Stimulated activated CD8-positive, alpha-beta memory T cell treated with anti-CD3 and anti-CD28 coated beads, Interleukin-7, amount 100 ng/mL, for 48 hours (primary cell): ENCODE data around the gene FOXL3.

ENCODE experiments used
- DNase-seq, 2 donors: peaks; one replicate each; pipeline ENCODE4 v3.0.0-alpha.2; 2020; ENCODE audit warnings: low read depth in 1 of 2; ENCODE audit errors: extremely low read depth in 1 of 2

FOXL3 gene

DNA sequence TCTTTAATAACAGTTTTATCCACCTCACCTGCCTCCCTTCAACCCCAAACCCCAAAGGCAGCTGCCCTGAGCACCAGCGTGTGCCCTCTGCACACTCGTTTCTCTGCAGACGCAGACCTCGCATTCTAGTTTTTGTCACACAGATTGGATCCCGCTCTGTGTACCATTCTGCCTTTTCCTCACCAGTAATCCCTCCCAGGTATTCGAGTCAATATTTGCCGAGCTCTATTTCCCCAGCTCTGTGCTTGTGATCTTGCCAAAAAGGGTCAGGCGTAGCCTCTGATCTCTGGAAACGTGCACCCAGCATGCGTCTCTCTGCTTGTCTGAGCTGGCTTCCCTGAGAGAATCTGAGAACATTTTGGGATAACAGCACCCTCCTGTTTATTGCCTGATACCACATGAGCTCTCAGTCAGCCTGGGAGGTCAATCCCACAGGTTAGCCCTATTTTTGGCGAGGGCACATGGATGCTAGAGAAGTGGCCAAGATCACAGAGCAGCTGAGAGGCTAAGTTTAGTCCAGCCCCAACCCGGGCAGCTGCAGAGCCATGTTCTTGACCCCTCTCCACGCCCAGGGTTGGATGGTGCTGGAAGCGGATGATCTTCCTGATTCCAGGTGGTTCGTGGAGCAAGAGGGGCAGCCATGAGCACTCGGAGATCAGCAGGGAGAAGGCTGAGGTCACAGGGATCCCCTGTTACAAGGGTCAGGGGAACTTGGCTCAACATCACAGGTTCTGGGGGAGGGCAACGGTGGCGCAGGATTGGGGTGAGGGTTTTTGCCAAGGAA, 29.1 kb downstream of the FOXL3 start:
- no peak for DNase-seq

DNA sequence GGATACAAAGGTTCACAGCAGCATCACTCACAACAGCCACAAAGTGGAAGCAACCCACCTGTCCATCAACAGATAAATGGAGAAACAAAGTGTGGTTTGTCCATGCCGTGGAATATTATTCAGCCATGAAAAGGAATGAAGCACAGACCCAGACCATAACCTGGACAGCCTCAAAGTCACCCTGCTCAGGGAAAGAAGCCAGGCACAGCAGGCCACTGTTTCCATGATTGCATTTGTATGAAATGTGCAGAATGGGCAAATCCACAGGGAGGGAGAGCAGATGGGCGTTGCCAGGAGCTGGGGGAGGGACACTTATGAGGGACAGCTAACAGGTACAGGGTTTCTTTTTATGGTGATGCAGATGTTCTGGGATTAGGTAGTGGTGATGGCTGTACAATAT, 30.3 kb downstream of the FOXL3 start:
- no peak for DNase-seq

DNA sequence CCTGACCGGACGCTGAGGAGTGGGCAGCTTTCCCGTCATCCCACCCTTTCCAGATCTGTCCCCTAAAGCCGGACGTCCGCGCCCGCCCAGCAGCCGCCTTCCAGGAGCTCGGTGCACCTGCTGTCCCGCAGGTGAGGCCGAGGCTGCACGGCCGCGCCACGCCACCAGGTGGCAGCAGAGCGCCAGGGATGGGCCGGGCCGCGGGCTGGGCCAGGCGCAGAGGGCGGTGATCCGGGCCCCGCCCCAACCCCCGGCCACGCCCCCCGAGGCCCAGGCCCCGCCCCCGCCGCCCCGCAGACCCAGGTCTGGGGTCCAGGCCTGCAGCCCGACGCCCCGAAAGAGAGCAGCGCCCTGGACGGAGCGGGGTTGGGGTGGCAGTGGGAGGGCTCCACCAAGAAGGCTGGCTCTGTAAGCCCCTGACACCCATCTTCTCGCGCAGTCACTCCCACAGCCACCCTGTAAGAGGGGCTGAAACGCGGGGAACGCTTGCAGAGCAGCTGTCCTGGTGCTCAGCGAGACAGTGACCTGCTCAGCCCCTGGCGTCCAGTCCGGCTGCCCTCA, 32.2 kb downstream of the FOXL3 start:
- peak; percentile 54 to 66 for DNase-seq

DNA sequence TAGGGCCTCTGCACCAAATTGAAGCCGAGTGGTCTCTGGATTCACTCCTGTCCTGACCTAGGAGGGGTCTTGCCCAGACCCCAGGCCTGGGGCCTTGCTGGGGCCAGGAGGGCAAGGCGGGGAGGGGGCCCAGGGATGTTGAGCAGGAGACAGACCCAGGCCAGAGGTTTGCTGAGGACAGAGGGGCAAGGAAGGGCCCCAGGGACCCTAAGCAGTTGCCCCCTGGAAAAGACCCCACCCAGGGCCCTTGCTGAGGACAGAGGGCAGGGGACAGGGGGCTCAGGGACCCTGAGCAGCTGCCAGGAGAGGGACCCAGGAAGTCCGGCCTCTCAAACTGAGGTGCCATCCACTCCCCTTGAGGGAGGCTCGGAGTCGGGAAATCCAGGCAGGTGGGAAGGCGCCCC, 32.7 kb downstream of the FOXL3 start:
- no peak for DNase-seq

DNA sequence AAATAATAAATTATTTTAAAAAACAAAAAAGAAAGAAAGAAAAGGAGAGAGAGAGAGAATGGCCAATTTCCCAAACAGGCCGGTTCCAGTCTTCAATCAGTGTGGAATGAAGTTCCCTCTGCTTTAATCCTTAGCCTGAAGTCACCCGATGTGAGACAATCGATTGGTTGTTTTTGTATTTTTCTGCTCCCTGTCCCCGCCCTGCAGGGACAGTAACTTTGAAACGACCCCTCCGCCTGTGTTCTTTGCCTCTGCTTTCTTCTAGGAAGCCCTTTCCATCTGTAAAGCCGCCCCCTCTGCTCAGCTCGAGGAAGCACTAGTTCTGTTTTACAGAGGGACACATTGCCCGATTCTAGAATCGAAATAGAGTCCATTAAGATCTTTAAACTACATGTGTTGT, 33.4 kb downstream of the FOXL3 start:
- DNase-seq = no peak

DNA sequence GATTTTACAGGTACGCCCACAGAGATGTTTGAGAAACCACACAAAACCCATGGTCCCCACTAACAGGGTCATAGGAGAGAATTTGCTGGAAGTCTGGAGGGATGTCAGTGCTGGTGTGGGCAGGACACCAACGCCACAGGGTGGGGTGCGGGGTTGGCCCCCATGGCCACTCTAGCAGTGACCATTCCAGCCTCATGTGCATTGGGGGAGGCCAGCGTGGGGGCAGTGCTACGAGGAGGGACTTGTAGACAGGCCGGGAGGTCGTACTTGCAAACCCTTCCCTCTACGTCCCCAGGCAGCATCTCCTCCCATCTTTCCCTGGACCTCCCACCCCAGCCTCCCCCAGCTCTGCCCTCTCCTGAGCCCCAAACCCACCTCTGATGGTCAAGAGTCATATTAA, 34.0 kb downstream of the FOXL3 start:
- no peak for DNase-seq

DNA sequence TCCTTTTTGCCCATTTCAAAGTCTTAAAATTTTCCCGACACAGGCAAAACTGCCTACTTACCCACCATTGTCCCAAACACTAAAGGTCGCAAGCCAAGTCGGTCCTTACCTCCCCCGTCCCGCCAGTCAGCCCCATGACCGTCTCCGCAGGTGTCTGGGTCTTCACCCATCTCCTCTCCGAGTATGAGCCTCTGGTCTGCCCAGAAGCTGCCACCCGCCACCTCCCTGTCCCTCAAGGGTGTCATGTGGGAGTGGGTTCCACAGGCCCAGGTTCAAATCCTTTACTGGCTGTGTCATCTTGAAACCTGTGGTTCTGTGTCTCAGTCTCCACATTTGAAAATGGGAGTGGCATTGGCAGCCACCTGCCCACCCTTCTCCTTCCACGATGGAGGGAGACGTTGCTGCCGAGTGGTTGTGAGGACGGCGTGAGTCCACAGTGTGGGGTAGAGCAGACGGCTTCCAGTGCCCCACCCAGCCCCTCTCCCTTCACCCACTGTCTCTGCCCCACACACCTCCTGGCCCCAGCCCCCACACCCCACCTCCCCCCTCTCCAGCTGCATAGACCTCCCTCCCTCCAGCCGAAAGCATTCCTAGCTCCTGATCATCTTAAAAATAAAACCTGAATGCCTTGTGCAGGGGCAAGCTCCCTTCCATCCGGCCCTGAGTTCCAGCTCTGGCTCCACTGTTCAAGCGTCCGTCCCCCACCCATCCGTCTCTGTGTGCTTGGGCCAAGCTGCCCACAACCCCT, 35.3 kb downstream of the FOXL3 start:
- no peak for DNase-seq

DNA sequence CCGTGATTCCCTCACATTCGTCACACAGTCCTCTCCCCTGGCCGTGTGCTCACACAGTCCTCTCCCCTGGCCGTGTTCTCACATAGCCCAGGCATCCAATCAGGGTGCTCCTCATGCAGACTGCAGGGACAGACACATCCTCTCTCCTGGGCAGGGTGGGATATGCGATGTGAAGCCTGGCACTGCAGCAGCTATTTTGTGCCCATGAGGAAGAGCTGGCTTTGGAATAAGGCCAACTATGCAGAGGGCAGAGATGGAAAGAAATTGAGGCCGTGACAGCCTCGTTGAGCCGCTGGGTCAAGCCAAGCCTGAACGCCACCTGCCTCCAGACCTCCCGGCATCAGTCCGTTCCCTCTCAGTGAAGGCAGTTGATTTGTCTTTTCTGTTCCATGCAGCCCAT, 35.8 kb downstream of the FOXL3 start:
- DNase-seq = no peak

DNA sequence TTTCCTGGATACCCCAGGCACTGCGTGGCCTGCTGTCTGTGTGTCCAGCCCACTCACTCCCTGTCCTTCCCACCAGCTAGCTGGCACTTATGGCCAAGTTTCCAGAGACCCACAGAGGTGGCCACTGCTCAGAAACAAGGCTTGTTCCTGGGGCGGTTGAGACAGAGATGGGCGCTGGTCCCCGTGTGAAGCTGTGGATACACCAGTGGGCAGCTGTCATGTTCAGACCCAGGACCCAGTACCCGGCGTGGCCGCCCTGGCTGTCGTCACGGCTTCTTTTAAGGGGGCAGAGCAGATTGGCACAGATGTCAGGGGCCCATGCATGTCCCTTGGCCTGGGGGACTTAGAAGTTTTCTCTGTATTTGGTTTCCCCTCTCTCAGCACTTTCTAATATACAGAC, 36.3 kb downstream of the FOXL3 start:
- no peak for DNase-seq

DNA sequence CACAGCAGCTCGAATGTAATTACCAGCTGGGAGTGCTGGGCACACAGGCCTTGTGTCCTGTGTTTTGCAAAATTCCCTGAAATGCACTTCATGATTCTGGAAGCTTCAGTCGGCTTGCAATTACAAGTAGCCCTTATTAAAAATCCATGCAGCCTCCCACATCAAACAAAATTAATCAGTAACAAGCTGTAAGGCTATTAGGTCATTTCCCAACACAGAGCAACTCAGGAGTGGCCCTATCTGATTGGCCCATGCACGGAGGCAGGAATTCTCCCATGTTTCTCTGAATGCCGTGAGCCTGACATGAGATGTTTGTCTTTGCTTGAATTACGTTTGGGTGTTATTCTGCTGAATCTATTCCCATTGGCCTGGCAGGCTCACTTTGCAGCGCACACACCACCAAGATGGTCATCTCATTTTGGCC, 36.9 kb downstream of the FOXL3 start:
- DNase-seq = no peak

DNA sequence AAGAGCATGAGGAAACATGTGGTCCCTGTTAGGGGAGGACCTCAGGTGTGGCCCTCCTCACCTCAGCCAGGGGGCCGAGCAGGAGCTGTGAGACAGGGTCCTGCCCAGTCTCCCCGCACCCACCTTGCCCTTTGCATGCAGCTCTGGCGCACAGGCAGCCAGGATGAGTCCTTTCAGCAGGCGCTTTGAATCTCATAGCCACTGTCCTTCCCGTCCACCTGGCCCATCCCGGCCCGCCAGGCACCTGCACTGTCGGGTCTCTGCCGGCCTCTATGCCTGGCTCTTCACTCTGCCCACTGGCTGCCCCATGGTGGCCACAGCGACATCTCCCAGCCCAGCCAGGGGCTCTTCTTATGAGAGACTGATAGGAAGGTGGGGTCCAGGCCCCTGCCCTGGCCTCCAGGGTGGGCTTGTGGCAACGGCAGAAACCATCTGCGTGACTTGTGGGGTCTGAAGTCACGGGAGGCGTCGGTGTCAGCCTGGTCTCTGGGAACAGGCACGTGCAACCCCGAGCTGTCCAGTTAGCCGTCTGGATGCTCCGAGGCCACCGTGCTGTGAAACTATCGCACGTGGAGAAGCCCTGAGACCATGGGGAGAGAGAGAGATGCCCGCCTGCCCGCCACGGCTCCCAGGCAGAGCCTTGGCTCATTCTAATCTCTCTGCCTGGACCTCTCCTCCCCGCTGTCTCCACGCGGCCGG, 37.4 kb downstream of the FOXL3 start:
- no peak for DNase-seq

DNA sequence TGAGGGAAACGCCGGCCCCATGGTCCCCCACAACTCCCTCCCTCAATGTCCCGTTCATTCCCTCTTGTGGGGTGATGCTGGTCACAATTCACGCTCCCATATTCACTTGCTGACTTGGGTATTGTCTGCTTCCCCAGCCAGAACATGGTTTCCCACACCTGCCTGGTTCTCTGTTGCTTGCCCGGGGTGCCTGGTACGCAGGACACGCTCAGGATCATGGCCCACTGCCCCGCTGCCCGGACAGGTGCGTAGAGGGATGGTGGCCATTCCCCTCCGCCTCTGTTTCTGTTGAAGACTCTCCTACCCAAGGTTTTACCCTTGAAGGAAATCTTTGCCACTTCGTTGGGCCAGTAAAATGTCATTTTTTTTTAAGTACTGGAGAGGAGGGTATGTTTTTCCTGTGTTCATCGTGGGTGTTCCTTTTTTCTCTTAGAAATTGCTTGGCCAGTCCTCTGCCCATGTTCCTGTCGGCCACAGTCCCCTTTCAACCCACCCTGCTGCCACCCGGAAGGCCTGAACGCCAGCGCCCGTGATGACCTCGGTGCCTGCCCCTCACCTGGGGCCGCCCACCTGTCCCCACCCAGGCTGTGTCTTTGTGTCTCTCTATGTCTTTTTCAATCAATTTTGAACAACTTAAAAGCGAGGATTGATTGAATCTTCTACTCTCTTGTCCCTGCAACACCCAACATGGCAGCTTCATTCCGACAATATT, 38.2 kb downstream of the FOXL3 start:
- DNase-seq = no peak

DNA sequence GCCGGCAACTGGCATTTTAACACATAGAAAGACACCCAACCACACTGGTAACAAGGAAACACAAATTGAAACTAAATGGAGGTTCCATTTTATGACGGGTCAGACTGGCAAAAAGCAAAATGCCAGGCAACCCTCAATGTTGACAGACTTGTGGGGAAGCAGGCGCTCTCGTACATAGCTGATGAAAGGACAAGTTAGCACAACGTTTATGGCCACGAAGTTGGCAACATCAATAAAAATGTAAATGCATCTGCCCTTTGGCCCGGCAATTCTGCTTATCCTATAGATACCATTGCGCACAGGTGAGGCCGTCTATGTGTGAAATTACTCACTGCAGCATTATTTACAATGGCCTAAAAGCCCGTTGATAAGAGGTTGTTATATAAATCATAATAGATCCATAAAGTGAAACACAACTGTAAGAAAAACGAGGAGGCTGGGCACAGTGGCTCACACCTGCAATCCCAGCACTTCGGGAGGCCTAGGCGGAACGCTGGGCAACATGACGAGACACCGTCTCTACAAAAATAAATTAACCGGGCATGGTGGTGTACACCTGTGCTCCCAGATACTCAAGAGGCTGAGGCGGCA, 39.8 kb downstream of the FOXL3 start:
- DNase-seq = no peak

DNA sequence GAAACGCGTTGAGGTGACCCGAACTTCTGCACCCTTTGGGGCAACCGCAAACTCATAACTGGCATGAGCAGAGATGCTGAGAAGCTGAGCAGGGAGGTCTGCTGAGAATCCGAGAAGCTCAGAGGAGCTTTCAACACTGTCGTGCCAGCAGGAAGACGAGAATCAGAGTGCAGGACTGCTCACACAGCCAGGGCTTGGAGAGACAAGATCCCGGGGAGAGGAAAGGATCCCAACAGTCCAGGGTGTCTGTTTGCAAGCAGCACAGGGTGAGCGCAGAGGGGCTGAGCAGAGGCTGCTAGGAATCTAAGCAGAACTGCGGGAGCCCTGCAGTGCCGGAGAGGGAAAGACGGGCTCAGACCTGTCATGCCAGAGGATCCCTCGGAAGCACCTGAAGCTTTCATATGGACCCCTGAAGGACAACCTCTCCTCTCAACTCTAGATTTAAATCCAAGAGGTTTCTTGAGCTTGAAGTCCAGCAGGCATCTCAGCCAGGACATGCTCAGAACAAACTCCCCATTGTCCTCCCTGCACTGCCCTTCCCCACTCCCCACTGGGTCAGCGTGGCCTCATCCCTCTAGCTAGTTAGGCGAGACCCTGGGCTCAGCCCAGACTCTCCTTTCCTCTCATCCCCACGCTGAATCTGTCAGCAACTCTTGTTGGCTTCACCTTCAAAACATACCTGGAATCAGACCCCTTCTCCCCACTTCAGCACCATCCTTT, 40.7 kb downstream of the FOXL3 start:
- DNase-seq = no peak

DNA sequence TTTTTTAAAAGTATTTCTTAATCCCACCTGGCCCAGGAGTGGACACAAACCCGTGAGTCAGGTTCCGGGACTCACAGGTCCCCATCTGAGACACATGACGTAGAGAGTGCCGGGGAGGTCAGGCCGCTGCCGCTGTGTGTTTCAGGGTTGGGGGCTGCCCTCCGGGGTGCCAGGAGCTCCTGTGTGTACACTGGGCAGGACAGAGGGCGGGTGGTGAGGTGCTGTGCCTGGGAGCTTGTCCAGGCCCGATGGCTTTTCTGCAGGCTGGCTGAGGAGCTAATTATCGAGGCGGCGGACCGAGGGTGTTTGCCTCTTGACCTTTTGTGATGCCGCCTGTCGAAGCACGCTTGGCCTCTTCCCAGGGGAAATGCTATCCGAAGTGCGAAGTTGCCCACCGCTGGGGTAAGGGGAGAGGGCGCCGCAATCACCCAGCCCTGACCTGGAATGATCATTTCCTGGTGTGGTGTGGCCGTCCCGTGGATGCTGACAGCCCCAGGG, 42.1 kb downstream of the FOXL3 start:
- no peak for DNase-seq

DNA sequence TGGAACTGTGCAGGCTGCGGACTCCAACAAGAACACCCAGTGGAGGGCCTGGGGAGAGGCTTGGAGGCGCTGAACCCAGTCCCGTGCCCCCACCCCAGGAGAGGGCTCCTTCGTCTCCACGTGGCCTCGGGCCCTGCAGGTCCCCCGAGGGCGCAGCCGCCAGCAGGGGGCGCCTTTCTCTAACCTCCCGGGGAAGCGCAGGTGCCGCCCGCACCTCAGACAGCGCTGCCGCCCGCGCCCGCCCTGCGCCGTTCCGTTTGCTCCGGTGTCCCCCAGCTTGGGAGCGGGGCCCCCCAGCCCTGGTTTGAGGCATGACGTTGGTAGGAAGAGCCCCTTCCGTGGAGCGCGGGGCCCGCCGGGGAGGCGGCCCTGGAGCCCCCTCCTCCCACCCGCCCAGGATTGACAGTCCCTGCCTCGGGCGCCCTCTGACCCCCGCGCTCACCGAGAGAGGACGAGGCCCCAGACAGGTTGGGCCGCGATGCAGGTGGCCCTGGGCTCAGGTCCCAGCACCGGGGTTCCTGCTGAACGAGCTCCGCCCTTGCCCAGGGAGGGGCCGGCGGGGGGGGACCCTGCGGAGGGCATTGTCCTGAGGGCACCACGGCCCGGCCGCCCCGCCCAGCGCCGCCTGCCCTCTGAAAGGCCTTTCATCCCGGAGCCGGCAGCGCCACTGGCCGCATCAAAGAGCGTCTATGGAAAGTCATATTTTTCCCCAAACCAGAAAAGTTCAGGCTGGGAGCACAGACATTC, 42.8 kb downstream of the FOXL3 start:
- DNase-seq = peak; percentile 71 to 78

DNA sequence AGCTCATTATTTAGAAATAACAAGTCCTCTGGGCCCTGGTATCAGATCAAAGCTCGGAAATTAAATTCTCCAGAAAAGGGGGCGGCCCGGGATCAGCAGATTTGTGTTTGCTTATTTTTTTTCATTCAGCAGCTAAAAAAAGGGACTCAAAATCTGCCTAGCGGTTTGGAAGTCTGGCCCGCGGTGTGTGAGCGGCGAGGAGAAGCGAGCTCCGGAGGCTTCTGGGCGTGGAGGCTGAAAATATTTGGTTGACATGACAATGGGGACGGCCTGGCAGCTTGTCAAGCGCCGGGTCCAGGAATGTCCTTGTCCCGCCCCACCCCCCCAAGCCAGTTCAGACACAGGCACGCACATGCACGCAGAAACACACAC, 43.4 kb downstream of the FOXL3 start:
- DNase-seq = no peak

DNA sequence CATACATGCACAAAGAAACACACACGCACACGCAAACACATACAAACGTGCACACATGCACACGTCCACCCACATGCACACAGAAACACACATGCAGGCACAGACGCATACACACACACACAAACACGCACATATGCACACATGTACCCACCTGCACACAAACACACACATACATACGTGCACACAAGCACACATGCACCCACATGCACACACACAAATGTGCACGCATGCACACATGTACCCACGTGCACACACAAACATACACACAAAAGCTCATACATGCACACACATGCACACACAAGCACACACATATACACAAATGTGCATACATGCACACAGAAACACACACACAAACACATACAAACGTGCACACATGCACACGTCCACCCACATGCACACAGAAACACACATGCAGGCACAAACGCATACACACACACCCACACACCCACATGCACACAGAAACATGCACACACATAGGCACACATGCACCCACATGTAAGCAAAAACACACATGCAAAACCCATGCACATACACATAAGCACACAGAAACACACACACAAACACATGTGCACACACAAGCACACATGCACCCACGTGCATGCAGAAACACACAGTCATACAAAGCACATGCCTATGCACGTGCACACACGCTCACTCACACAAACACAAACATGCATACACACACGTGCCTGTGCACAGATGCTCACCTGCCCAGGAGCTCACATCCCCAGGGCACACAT, 44.8 kb downstream of the FOXL3 start:
- DNase-seq = no peak
